K562 (cell line): ENCODE measurements around the gene DPP4. TPM values are rescaled to one million over a fixed set of nuclear protein-coding genes. Genes with fewer than 3 reads are reported as not detected.

Source experiments
- ATAC-seq: fragments of 200-7000 bp; cut with Tn5 transposase; 3 replicates; pipeline ENCODE4 v1.9.1; 2020; ENCODE audit warnings: moderate library complexity
- BruUV-seq: library from RNA; stranded (reverse); fragments of 400-500 nt; replicated peaks from 2 replicates; lab custom pipeline; 2021; lab: Mats Ljungman, UMichigan
- CTCF ChIA-PET: fragments of 300-600 bp; formaldehyde crosslinking; extraction: SDS; loops from one replicate; lab custom pipeline; 2021; ENCODE audit warnings: low intra/inter-chr PET ratio; lab: Yijun Ruan, JAX
- POLR2A ChIA-PET: fragments of 300-600, 350-650 bp; sonication (Branson Sonifier 250); formaldehyde crosslinking; extraction: SDS; loops from one replicate; lab custom pipeline; 2021; ENCODE audit warnings: antibody characterized with exemption, inconsistent platforms; lab: Yijun Ruan, JAX
- DNase-seq, 4 experiments: peaks; one replicate each; pipeline versions ENCODE4 v3.0.0 to v3.0.0-alpha.2; 2011 to 2018; ENCODE audit warnings: low spot score in 3 of 4, mixed read lengths in 3 of 4; ENCODE audit errors: extremely low read depth in 1 of 4
- FAIRE-seq: peaks from 2 replicates; lab custom pipeline; 2011; peaks lifted over from hg19 to GRCh38; lab: Jason Lieb, UNC
- H2AFZ ChIP-seq: 2 replicates; pipeline ENCODE4 v1.6.0; 2011; ENCODE audit warnings: low read depth, low read length, control low read depth, inconsistent platforms
- H3K27ac ChIP-seq: fragments of 200-600 bp; 3 replicates; pipeline ENCODE4 v1.8.0; 2011; ENCODE audit warnings: low read depth, mild to moderate bottlenecking, control low read depth, inconsistent platforms, low read length, moderate library complexity, mixed read lengths; ENCODE audit errors: extremely low read depth
- H3K27me3 ChIP-seq, 2 experiments: fragments of 300-600 bp in 1 of 2; 2 replicates in 1 of 2; 3 replicates in 1 of 2; pipeline versions ENCODE4 v1.6.0 to v1.8.0; 2011; ENCODE audit warnings: inconsistent platforms in 2 of 2, low read length in 2 of 2, mild to moderate bottlenecking in 1 of 2, mixed read lengths in 1 of 2, moderate library complexity in 1 of 2; ENCODE audit not compliant: control insufficient read depth in 2 of 2, insufficient read depth in 2 of 2
- H3K36me3 ChIP-seq: fragments of 300-600 bp; 3 replicates; pipeline ENCODE4 v1.8.0; 2011; ENCODE audit warnings: mild to moderate bottlenecking, low read length, inconsistent platforms; ENCODE audit not compliant: control insufficient read depth, insufficient read depth
- H3K4me1 ChIP-seq, 2 experiments: fragments of 200-600 bp in 1 of 2; replicated peaks in 1 of 2; 2 replicates in 1 of 2; 3 replicates in 1 of 2; pipeline versions ENCODE4 v1.5.1 to v1.8.0; 2011; ENCODE audit warnings: inconsistent platforms in 2 of 2, low read length in 2 of 2, mild to moderate bottlenecking in 1 of 2, mixed read lengths in 1 of 2, moderate library complexity in 1 of 2; ENCODE audit not compliant: control insufficient read depth in 2 of 2, insufficient read depth in 2 of 2
- H3K4me2 ChIP-seq: 2 replicates; pipeline ENCODE4 v1.6.1; 2011; ENCODE audit warnings: low read length, control low read depth, inconsistent platforms, mixed read lengths; ENCODE audit not compliant: insufficient read depth
- H3K4me3 ChIP-seq: fragments of 200-600 bp; sonication (generic), shearing (Covaris generic); 2 replicates; pipeline ENCODE4 v1.5.1; 2016; ENCODE audit warnings: control low read depth, inconsistent platforms
- H3K79me2 ChIP-seq: fragments of 200-600 bp; 3 replicates; pipeline ENCODE4 v1.8.0; 2011; ENCODE audit warnings: low read length, inconsistent platforms; ENCODE audit not compliant: control insufficient read depth, insufficient read depth
- H3K9ac ChIP-seq, 2 experiments: 2 replicates each; pipeline versions ENCODE4 v1.6.0 to v1.6.1; 2011; ENCODE audit warnings: low read depth in 2 of 2, low read length in 2 of 2, control low read depth in 1 of 2, inconsistent platforms in 1 of 2, mild to moderate bottlenecking in 1 of 2, mixed read lengths in 1 of 2; ENCODE audit not compliant: insufficient read depth in 1 of 2
- H3K9me1 ChIP-seq: one replicate; pipeline ENCODE4 v1.6.0; 2011; ENCODE audit warnings: inconsistent platforms, mild to moderate bottlenecking, low read length, moderate library complexity; ENCODE audit not compliant: control insufficient read depth, insufficient read depth
- H3K9me3 ChIP-seq: replicated peaks from 2 replicates; pipeline ENCODE4 v1.5.1; 2011; ENCODE audit warnings: low read depth, low read length, inconsistent platforms; ENCODE audit not compliant: control insufficient read depth, insufficient read depth
- H4K20me1 ChIP-seq: replicated peaks from 2 replicates; pipeline ENCODE4 v1.6.1; 2011; ENCODE audit warnings: low read length, inconsistent platforms, mixed read lengths; ENCODE audit not compliant: control insufficient read depth, insufficient read depth
- ARID1B ChIP-seq: fragments of 450-650 bp; IDR thresholded peaks from 2 replicates; pipeline ENCODE4 v1.6.1; 2016; ENCODE audit warnings: antibody characterized with exemption, mild to moderate bottlenecking, inconsistent platforms
- CC2D1A ChIP-seq: fragments of 450-650 bp; IDR thresholded peaks from 2 replicates; pipeline ENCODE4 v1.6.1; 2017; ENCODE audit warnings: mild to moderate bottlenecking
- CHD4 ChIP-seq: fragments of 200-600 bp; sonication (generic); IDR thresholded peaks from 3 replicates; pipeline ENCODE4 v1.6.1; 2012; ENCODE audit warnings: low read depth, mild to moderate bottlenecking, mixed read lengths, low read length, inconsistent platforms; ENCODE audit not compliant: insufficient read depth, insufficient replicate concordance, poor library complexity, severe bottlenecking
- CXXC5 ChIP-seq: fragments of 250-450 bp; sonication (Bioruptor Pico); IDR thresholded peaks from 2 replicates; pipeline ENCODE4 v1.8.0; 2022; ENCODE audit warnings: inconsistent platforms, mild to moderate bottlenecking, moderate library complexity
- EP300 ChIP-seq: IDR thresholded peaks from 2 replicates; pipeline ENCODE4 v1.6.1; 2012; ENCODE audit warnings: low read length, improper control_type of control experiment
- FOXP1 ChIP-seq: sonication (generic); formaldehyde crosslinking; IDR thresholded peaks from 2 replicates; pipeline ENCODE4 v1.8.0; 2022; ENCODE audit warnings: mild to moderate bottlenecking, missing genetic modification reagents
- KAT2B ChIP-seq: IDR thresholded peaks from one replicate; pipeline ENCODE4 v1.6.1; 2012; ENCODE audit warnings: low read depth, mild to moderate bottlenecking, control low read depth, inconsistent platforms, low read length, moderate library complexity
- KAT7 ChIP-seq: sonication (generic); formaldehyde crosslinking; IDR thresholded peaks from 2 replicates; pipeline ENCODE4 v1.8.0; 2022; ENCODE audit warnings: missing genetic modification reagents, mild to moderate bottlenecking, borderline replicate concordance
- NCOA6 ChIP-seq: fragments of 450-650 bp; IDR thresholded peaks from 2 replicates; pipeline ENCODE4 v1.6.1; 2017; ENCODE audit warnings: mild to moderate bottlenecking
- NFIC ChIP-seq: fragments of 450-650 bp; IDR thresholded peaks from 2 replicates; pipeline ENCODE4 v1.6.1; 2017; ENCODE audit warnings: mild to moderate bottlenecking, inconsistent platforms
- NR4A1 ChIP-seq, 2 experiments: fragments of 250-450 bp in 1 of 2; fragments of 450-650 bp in 1 of 2; sonication (Bioruptor Pico) in 1 of 2; IDR thresholded peaks; 2 replicates each; pipeline versions ENCODE4 v1.4.0 to v1.6.1; 2016 to 2020; ENCODE audit warnings: mild to moderate bottlenecking in 2 of 2, missing compliant biosample characterization in 1 of 2, missing genetic modification characterization in 1 of 2, moderate library complexity in 1 of 2
- RFX5 ChIP-seq: IDR thresholded peaks from 2 replicates; pipeline ENCODE4 v1.6.1; 2011; ENCODE audit warnings: low read depth, mild to moderate bottlenecking, improper control_type of control experiment, low read length
- SLC30A9 ChIP-seq: fragments of 250-450 bp; sonication (Bioruptor Pico); IDR thresholded peaks from 2 replicates; pipeline ENCODE4 v1.8.0; 2022; ENCODE audit warnings: mild to moderate bottlenecking, moderate library complexity
- TCF7L2 ChIP-seq: fragments of 150-350 bp; IDR thresholded peaks from 2 replicates; pipeline ENCODE4 v1.6.1; 2016; ENCODE audit warnings: low read depth, mild to moderate bottlenecking, low read length, moderate library complexity
- TGIF2 ChIP-seq: sonication (generic); formaldehyde crosslinking; IDR thresholded peaks from 2 replicates; pipeline ENCODE4 v1.8.1; 2022; ENCODE audit warnings: mild to moderate bottlenecking, missing genetic modification reagents, moderate library complexity
- ZBED1 ChIP-seq: IDR thresholded peaks from 2 replicates; pipeline ENCODE4 v1.6.1; 2014
- ZC3H4 ChIP-seq: sonication (generic); formaldehyde crosslinking; IDR thresholded peaks from 2 replicates; pipeline ENCODE4 v1.9.0; 2021; ENCODE audit warnings: missing genetic modification reagents, borderline replicate concordance
- WGBS: fragments of 100-300 bp; shearing (Covaris generic); methylation state at CpG from one replicate; pipeline ENCODE4 v1.1.6; 2016; ENCODE audit warnings: low coverage, mixed read lengths; ENCODE audit not compliant: insufficient coverage; ENCODE audit errors: missing lambda C conversion rate; 5-methylcytosine and 5-hydroxymethylcytosine counted together
- in situ Hi-C: fragments of 300-500 bp; cut with MboI; formaldehyde crosslinking; loops from 4 replicates; pipeline ENCODE4 v1.15.0; 2018; ENCODE audit warnings: inconsistent platforms, mixed read lengths
- intact Hi-C: fragments of 100-400 bp; cut with micrococcal nuclease; formaldehyde crosslinking; loops from 2 replicates; pipeline ENCODE4 v1.14.2; 2022
- polyA plus RNA-seq, 8 experiments: library from polyadenylated mRNA; depleted of rRNA in 4 of 8; stranded (reverse) in 5 of 8; unstranded in 3 of 8; fragments of >200 nt; fragmentation: Nextera tagmentation in 2 of 8; fragmentation: Illumina TruSeq in 1 of 8; extraction: Ambion mirVana in 2 of 8; extraction: Trizol in 1 of 8; gene quantifications; 2 replicates each; pipeline versions ENCODE4 v1.2.1 to v1.2.3, GENCODE V29; 2011 to 2014; ENCODE audit warnings: inconsistent platforms in 1 of 8, missing spikeins in 1 of 8
- total RNA-seq, 7 experiments: library from RNA; depleted of rRNA in 6 of 7; stranded (reverse); fragments of >200 nt in 6 of 7; fragmentation: Illumina TruSeq in 2 of 7; extraction: Trizol in 2 of 7; gene quantifications; 2 replicates each; pipeline versions ENCODE4 v1.2.1 to v1.2.3, GENCODE V29; 2011 to 2021; ENCODE audit warnings: low replicate concordance in 1 of 7
- TF ChIP-seq, protein P1 (sequence below): fragments of 450-650 bp; formaldehyde crosslinking; IDR thresholded peaks from 2 replicates; pipeline ENCODE4 v1.4.0; 2020; ENCODE audit warnings: mild to moderate bottlenecking, moderate library complexity
- TF ChIP-seq, protein P2 (sequence below), 2 experiments: fragments of 450-650 bp in 1 of 2; sonication (generic) in 1 of 2; formaldehyde crosslinking; conservative IDR thresholded peaks; 2 replicates each; pipeline versions ENCODE4 v1.4.0 to v1.8.1; 2020 to 2022; ENCODE audit warnings: mild to moderate bottlenecking in 1 of 2, missing genetic modification reagents in 1 of 2
- TF ChIP-seq, protein P3 (sequence below): fragments of 450-650 bp; formaldehyde crosslinking; conservative IDR thresholded peaks from 2 replicates; pipeline ENCODE4 v1.4.0; 2022; ENCODE audit warnings: mild to moderate bottlenecking, missing genetic modification characterization

Gene DPP4
- total and polyA plus RNA-seq, 9 of the 15 experiments (the other 6 are each of a cell fraction or from before 2014, with no cell fraction given) = 0.11 TPM; not detected in 8

DNA sequence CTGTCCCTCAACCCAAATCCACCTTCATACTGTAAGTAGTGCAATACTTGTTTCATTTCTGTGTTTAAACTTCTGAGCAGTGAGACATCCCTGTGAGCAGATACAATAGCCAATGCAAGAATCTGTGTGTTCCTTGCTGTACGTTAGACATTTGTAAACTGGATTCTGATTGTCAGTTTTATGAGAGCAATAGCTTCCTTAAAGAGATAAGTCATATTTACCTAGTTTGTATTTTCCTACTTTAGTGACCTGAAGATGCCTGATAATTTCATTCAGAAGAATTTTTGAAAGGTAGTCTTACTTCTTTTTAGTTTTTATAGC is 90.7 kb downstream of the DPP4 start (continued):
- TF ChIP-seq KAT7 (no peak), EP300 (no peak), NFIC (no peak)

DNA sequence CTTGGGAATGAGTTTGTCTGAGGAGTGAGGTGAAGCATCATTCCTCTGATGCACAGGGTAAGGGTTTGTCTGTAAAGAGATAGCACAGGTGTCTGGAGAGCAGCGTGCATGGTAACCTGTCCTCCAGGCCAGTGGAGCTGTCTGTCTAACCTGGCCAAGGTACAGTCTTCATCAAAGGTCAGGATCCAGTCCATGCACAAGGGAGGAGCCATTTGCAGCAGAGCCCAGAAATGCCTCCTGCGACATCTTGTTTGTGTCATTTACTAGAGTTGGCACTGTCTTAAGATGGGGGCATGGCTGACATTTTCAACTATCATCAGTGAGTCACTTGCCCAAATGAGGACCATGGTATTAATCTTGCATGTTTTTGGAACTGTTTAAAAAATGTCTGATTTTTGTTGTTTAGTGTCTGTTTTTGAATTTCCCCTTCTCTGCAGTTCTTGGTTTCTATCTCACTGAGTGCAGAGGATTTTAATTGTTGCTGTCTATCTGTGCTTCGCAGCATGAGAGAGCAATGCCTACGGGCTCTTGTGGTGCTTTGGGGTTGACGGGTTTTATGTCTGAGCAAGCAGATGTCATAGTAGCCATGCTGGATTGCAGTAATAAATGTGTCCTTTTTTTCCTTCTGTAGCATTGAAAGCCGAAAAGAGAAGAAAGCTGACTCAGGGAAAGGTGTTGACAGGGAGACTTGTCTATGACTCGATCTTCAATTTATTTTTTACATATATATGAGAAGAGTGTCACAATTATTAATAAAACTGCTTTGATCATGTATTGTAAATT is 91.3 kb downstream of the DPP4 start:
- Histone ChIP-seq H2AFZ (no peak overlapping the region), H3K79me2 (no peaks in the 10 kb centered on the region), H3K9ac (no peak overlapping the region), H3K4me2 (no peak overlapping the region), H3K4me1 (no peaks in the 10 kb centered on the region), H3K4me3 (no peak overlapping the region), H3K27me3 (no peaks in the 10 kb centered on the region), H3K9me3 (no peaks in the 10 kb centered on the region), H3K27ac (no peak overlapping the region), H4K20me1 (no peaks in the 10 kb centered on the region), H3K36me3 (no peaks in the 10 kb centered on the region), H3K9me1 (no peaks in the 10 kb centered on the region)
- no peak for ATAC-seq
- ChIA-PET POLR2A (no interaction called here), CTCF (no interaction called here)
- BruUV-seq = no TSS peak
- intact Hi-C loops (no loop called here), in situ Hi-C loops (no loop called here)
- WGBS = 2% methylated on average over 7 of the region's 7 CpGs
- DNase-seq = no peak
- no peak for FAIRE-seq
- no peak for TF ChIP-seq ZBED1
- TF ChIP-seq, protein P1, sequence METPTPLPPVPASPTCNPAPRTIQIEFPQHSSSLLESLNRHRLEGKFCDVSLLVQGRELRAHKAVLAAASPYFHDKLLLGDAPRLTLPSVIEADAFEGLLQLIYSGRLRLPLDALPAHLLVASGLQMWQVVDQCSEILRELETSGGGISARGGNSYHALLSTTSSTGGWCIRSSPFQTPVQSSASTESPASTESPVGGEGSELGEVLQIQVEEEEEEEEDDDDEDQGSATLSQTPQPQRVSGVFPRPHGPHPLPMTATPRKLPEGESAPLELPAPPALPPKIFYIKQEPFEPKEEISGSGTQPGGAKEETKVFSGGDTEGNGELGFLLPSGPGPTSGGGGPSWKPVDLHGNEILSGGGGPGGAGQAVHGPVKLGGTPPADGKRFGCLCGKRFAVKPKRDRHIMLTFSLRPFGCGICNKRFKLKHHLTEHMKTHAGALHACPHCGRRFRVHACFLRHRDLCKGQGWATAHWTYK (CRISPR knock-in tag) = no peak
- TF ChIP-seq NCOA6 = no peak
- TF ChIP-seq CHD4 = no peak
- TF ChIP-seq, protein P2, sequence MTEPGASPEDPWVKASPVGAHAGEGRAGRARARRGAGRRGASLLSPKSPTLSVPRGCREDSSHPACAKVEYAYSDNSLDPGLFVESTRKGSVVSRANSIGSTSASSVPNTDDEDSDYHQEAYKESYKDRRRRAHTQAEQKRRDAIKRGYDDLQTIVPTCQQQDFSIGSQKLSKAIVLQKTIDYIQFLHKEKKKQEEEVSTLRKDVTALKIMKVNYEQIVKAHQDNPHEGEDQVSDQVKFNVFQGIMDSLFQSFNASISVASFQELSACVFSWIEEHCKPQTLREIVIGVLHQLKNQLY (CRISPR knock-in tag; conservative IDR thresholded peaks at IDR 0.05) = no peak
- no peak for TF ChIP-seq ARID1B
- TF ChIP-seq SLC30A9 = no peak
- no peak for TF ChIP-seq FOXP1
- TF ChIP-seq ZC3H4 = no peak
- no peak for TF ChIP-seq RFX5
- TF ChIP-seq KAT2B = no peak
- TF ChIP-seq TCF7L2 = no peak
- no peak for TF ChIP-seq NR4A1 (CRISPR knock-in tag; IDR thresholded peaks at IDR 0.05)
- TF ChIP-seq NR4A1 (tag; IDR thresholded peaks at IDR 0.05) = no peak
- no peak for TF ChIP-seq TGIF2 (CRISPR knock-in tag)
- no peak for TF ChIP-seq CXXC5 (CRISPR knock-in tag)
- no peak for TF ChIP-seq CC2D1A
- TF ChIP-seq, protein P3, sequence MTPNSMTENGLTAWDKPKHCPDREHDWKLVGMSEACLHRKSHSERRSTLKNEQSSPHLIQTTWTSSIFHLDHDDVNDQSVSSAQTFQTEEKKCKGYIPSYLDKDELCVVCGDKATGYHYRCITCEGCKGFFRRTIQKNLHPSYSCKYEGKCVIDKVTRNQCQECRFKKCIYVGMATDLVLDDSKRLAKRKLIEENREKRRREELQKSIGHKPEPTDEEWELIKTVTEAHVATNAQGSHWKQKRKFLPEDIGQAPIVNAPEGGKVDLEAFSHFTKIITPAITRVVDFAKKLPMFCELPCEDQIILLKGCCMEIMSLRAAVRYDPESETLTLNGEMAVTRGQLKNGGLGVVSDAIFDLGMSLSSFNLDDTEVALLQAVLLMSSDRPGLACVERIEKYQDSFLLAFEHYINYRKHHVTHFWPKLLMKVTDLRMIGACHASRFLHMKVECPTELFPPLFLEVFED (CRISPR knock-in tag) = no peak
